ENCODE data around the gene SNX3. TPM values are rescaled to one million over a fixed set of nuclear protein-coding genes. Genes with fewer than 3 reads are reported as not detected.
"Not testable (repeated sequence)": the region's sequence is repeated elsewhere in the genome, so short reads cannot be mapped to it uniquely, and the experiment has no call there.

Gene SNX3
- polyA plus RNA-seq (ENCODE audit: insufficient read length) = 195 TPM

DNA sequence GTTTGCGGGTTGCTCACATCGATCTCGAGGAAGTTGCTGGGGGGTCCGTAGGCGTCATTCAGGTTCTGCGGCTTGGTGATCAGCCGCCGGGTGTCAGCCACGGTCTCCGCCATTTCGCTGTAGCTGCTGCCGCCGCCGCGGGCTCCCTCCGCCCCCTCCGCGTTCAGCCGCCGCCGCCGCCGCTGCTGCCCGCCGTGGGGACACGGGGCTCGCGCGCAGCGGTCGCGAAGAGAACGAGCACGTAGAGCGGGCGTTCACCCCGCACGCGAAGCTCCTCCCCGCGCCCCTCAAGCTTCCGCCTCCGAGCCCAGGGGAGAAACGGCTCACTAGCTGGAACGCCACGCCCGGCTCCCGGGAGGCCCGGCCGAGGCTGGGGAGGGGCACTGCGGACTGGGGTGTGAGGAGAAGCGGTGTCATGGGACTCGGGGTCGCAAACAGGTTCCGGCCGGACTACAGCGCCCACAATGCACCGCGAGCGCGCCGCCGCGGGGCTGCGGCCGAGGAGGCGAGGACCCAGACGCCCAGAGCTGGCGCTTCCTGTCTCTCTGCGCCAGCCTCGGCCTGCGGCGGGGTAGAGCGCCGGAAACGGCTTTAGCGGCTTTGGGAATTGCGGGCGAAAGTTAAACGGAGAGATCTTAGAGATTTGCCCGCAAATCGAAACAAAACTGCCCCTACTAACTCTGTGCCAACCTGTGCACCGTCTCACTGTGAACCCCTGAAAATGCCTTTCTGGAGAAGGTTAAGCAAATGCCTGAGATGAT, at the start of gene SNX3:
SNX3 (minus strand) TSS at position 232 of the 761 bp plus-strand sequence; CDS start at position 113, 119 bp downstream.
- peak; percentile 96 for DNase-seq

DNA sequence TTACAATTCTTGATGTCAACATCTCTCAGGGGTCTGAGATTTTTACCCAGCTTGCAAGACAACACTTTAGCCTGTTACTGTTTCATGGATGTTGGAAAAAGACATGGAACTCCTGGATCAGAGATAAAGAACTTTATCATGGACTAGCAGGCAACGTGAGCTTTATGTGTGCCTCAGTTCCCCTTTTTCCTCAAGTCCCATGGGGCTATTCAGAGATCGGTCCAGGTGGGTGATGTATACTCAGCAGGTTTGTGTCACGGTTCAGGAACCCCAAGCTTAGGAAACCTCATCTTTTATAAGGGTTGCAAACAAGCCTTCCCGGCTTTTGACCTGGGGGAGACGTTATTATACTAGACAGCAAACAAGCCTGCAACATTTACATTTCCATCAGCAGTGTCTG, 49.0 kb upstream of the SNX3 start:
- DNase-seq = no peak

DNA sequence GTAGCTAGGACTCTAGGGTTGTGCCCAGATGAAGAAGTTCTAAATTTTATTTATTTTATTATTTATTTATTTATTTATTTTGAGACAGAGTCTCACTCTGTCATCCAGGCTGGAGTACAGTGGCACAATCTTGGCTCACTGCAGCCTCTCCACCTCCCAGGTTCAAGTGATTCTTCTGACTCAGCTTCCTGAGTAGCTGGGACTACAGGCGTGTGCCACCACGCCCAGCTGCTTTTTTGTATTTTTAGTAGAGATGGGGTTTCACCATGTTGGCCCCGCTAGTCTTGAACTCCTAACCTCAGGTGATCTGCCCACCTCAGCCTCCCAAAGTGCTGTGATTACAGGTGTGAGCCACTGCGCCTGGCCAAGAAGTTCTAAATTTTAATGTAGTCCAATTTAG, 47.8 kb upstream of the SNX3 start:
- not testable (repeated sequence) for DNase-seq

DNA sequence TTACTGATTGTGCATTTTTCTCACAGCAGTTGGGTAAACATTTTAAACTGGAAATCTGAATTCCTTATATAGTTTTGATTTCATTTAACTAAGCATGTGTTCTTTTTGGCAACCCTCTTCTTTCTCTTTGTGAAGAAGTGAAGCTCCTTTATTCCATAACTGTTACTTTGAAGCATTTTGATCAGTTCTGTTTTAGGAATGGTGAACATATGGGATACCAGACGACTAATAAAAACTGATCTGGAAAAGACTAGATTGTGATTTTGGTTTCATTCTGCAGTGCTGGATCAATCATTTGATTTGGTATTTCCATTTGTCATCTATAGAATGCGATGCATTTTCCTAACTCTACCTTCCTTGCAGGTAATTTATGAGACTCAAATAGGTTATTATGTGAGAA, 43.8 kb upstream of the SNX3 start:
- DNase-seq = no peak

DNA sequence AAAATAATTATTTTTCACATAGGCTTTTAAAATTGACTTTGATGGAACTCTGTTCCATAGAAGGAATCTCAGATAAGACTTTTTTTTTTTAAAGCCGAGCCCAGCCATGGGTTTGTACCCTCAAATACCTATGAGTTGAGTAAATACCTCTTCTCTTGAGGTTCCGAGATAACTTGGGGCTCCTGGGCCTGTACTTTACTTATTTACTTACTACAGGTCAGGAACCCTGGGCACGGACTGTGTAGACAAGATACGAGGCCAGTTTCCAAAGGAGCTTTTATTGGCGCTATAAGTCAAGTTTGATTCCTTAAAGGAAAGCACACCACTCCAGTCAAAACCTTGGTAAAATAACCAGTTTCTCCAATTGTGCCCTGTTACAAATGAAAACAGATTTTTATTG, 41.5 kb upstream of the SNX3 start:
- DNase-seq = no peak

DNA sequence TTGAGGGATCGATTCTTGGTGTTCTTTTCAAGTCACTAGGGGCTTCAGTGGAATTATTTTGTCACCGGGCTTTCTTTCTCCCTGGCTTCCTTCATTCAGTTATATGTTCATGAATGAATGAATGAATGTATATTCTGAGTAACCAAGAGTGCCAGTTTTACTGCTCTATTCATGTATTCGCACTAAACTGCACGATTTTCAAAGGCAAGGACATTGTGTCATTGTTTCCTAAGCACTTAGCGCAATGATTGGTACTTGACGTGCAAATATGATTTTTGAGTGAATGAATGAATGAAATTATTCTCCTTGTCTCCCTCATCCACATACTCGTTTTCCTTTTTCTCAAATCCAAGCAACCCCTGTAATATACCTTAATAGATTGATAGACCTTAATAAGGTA, 34.8 kb upstream of the SNX3 start:
- DNase-seq = no peak

DNA sequence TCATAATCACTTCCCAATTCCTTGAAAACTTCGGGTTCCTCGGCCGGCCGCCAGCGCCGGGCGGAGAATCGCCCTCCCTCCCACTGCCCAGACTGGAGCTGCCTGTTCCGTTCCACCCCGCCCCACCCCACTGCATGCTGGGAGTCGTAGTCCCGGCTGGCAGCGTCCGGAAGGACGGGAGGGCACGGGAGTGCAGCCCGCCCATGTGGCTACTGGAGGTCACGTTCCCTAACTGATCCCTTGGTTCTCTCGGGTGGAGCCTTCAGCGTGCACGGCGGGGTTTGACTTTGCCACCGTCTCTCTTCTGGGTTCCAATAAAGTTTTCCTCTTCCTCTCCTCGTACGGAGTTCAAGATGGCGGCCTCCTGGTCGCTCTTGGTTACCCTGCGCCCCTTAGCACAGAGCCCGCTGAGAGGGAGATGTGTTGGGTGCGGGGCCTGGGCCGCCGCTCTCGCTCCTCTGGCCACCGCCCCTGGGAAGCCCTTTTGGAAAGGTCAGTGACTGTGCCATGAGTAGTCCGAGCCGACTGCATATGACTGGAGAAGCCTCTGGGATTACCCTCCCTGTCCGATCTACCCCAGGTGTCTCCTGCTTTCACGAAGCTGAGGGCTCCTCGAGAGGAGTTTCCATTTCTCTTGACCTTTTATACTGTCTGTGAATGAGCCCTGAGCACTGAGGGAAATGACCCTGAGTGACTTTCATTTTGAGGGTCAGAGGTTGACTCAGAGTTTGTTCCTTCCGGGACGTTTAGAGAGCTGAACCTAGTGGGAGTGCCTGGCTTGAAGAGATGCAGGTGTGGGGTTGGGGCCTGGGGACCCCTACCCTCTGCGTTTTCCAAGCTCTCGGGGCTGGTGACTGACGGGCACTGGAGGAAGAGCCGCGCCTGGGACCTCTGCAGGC, 34.1 kb upstream of the SNX3 start, which contains the start of gene AFG1L:
AFG1L (plus strand) TSS at position 328 of the 899 bp plus-strand sequence; CDS start at position 354, 26 bp downstream.
- peak; percentile 92 for DNase-seq

DNA sequence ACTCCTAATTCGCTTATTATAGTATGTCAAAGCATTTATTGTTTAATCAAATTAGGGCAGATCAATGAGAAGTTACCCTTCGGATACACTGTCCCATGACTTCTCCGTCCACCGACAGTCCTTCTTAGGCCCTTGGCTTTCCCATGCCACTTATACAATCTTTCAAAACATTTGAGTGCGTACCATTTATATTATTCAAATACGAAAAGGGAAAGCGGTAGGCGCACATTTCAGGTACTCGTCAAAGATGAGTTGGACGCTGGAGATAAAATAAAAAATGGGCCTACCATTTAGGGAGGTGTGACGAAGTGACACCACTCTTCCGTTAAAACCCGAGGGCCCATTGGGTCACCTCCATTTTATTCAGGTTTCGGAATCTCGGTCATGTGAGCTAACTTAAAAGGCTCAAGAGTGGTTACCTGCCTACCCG, 33.5 kb upstream of the SNX3 start:
- DNase-seq = no peak

DNA sequence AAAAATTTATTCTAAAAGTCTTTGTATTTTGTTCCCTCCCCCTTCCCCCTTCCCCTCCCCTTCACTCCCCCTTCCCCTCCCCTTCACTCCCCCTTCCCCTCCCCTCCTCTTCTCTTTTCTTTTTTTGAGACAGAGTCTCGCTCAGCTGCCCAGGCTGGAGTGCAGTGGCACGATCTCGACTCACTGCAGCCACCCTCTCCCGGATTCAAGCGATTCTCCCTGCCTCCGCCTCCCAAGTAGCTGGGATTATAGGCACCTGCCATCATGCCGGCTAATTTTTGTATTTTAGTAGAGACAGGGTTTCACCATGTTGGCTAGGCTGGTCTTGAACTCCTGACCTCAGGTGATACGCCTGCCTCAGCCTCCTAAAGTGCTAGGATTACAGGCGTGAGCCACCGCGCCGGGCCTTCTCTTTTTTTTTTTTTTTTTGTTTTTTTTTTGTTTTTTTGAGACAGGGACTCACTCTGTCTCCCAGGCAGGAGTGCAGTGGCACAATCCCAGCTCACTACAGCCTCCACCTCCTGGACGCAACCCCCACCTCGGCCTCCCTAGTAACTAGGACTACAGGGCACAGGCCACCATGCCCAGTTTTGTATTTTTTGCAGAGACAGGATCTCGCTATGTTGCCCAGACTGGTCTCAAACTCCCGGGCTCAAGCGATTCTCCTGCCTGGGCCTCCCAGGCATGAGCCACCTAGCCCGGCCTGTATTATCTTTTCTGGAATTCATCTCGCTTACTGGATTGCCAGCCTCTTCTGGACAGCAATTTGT, 32.9 kb upstream of the SNX3 start:
- DNase-seq = peak; percentile 1

DNA sequence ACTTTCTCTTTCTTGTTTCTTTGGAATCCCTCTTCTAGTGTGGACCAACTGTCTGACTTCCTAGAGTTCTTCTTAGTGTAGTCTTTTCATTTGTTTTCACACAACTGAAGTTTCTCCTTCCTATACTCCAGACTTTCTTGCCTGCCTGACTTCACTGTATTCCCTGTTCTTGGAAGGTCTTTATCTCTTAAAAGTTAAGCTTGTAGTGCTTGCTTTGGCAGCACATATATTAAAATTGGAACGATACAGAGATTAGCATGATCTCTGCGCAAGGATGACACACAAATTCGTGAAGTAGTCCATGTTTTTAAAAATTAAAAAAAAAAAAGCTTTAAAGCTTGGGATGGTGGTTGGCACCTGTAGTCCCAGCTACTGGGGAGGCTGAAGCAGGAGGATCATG, 31.7 kb upstream of the SNX3 start:
- DNase-seq = not testable (repeated sequence)

DNA sequence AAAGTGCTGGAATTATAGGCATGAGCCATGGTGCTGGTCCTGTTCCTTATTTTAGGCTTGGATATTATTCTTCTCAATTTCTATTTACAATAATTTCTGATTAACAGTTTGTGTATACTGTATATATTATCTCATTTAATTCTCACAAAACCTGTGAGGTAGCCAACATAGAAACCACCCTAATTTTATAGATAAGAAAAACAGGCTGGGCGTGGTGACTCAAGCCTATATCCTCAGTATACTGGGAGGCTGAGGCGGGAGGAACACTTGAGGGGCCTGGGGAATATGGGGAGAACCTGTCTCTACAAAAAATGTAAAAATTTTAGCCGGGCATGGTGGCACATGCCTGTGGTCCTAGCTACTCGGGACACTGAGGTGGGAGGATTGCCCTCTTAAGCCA, 30.3 kb upstream of the SNX3 start:
- DNase-seq = no peak

DNA sequence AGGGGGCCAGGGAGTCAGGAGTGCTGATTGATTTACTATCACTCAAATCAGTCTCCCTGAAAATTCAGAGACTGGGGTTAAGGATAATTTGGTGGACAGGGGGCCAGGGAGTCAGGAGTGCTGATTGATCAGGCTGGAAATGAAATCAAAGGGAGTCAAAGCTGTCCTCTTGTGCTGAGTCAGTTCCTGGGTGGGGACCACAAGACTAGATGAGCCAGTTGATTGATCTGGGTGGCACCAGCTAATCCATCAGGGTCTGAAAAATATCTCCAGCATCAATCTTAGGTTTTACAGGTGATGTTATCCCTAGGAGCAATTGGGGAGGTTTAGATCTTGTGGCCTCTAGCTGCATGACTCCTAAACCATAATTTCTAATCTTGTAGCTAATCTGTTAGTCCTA, 27.9 kb upstream of the SNX3 start:
- DNase-seq = no peak

DNA sequence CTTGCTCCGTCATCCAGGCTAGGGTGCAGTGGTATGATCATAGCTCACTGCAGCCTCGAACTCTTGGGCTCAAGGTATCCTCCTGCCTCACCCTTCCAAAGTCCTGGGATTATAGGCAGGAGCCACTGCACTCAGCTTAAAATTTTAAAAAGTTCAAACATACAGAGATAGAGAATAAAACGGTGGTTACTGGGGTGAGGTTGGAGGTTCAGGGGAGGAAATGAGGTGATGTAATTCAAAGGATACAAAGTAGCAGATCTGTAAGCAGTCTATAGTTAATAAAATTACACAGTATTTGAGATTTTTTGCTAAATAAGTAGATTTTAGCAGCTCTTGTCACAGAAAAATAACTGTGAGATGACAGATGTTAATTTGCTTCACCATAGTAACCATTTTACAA, 26.5 kb upstream of the SNX3 start:
- no peak for DNase-seq

DNA sequence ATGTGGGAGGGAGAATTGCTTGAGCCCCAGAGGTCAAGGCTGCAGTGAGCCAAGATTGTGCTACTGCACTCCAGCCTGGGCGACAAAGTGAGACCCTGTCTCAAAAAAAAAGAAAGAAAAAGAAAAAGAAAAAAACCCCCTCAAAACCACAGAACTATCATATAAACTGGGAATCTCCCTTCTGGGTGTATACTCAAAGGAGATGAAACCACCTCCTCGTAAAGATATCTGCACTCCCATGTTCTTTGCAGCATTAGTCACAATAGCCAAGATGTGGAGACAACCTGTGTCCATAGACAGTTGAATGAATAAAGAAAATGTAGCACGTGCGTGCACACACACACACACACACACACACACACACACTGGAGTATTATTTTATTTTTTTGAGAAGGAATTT, 25.5 kb upstream of the SNX3 start:
- DNase-seq = no peak

DNA sequence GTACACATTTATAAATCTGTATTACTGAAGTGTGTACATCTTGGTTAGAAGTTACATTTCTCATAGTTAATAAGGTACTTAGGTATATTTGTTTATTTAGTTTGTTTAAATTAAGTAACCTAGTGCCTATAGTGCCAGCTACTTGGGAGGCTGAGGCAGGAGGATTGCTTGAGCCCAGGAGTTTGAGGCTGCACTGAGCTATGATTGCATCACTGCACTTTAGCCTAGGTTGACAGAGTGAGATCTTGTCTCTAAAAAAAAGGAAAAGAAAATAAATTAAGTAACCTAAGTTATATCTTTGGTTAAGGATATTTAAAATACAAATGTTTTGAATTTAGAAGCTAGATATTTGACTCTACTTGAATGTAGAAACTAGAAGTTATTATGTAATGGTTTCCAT, 24.5 kb upstream of the SNX3 start:
- no peak for DNase-seq

DNA sequence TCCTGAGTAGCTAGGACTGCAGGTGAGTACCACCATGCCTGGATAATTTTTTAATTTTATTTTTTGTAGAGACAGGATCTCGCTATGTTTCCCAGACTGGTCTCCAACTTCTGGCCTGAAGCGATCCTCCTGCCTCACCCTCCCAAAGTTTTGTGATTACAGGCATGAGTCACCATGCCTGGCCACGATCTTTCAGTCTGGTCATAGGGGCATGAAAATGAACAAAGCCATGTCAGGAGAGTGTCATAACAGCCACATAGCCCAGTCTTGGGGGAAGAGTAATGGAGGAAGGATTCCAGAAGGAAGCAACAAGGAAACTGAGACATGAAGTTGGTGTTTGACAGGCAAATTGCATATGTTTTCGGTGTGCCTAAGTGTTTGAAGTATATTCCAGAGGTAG, 17.0 kb upstream of the SNX3 start:
- DNase-seq = no peak

DNA sequence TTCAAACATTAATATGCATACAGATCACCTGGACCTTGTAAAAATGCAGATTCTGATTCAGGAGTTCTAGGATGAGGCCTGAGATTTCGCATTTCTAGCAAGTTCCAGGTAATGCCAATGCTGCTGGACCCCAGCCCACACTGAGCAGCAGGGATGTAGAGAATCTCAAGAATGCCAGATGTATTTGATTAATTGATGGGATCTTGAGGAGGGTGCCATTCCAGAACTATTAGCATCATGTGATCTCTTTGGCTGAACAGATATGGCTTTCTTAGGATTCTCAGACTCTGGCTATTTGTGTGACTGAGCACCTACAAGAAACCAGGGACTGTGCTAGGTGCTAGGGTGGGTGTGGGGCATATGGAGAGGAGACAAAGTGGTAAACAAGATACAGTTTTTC, 16.5 kb upstream of the SNX3 start:
- no peak for DNase-seq

DNA sequence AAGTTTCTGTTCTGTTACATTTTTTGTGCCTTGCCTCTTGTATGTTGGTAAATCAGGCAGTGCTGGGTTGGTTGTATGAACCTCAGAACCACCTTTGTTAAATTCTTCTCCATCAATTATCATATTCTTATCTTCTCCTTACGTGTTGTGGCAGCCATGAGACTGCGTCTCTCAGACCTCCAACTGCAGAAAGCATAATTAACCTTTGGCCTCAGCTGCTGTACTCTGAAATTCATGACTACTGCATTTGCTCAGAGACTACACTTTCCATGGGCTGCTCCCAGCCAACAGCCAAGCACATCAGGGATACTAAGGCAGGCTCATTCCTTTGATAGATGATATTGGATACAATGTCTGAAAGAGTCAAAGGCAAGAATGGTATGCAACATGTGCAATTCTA, 15.1 kb upstream of the SNX3 start:
- DNase-seq = no peak

DNA sequence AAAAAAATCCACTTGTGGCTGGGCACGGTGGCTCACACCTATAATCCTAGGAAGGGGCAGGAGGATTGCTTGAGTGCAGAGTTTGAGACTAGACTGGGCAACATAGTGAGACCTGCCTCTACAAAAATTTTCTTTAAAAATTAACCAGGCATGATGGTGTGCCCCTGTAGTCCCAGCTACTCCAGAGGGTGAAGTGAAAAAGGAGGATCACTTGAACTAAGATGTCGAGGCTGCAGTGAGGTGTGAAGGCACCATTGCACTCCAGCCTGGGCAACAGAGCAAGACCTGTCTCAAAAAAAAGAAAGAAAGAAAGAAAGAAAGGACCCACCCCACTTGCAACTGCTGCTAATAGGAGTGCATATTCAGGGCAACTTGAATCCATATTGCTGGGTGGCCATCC, 13.7 kb upstream of the SNX3 start:
- no peak for DNase-seq

DNA sequence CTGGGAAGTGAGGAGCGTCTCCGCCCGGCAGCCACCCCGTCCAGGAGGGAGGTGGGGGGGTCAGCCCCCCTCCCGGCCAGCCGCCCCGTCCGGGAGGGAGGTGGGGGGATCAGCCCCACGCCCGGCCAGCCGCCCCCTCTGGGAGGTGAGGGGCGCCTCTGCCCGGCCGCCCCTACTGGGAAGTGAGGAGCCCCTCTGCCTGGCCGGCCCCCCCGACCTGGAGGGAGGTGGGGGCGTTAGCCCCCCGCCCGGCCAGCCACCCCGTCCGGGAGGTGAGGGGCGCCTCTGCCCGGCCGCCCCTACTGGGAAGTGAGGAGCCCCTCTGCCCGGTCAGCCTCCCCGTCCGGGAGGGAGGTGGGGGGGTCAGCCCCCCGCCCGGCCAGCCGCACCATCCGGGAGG, 9.1 kb upstream of the SNX3 start:
- not testable (repeated sequence) for DNase-seq

DNA sequence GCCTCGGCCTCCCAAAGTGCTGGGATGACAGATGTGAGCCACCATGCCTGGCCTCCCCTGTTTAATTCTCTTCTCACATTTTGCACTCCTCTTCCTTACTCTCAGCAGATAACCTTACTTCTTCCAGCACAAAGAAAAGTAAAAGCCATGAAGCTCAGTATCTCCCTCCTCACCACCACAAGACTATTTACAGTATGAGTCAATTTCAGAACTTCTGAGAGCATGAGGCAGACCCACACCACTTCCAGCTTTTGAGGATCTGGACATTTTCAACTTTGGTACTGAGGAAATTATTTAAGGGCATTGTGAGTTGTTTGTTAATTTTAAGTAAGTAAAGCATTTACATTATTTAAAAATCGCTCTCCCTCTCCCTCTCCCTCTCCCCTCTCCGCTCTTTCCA, 8.0 kb upstream of the SNX3 start:
- no peak for DNase-seq

DNA sequence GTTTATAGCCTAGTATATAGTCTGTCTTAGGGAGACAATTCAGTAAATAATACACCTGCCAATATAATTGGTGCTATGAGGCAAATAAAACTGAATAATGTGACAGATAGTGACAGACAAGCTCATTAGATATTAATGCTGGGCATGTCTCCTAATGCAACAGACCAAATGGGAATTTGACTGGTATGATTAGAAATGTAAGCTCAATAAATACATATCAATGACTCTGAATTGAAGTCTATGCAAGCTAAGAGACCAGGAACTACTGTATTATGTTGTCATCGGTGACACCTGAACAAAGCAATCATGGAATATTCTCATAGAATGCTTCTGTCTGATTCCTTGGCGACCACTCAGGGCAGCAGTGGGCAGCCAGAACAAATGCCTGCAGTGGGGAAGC, 2.5 kb upstream of the SNX3 start:
- no peak for DNase-seq
